Stimulated activated CD8-positive, alpha-beta memory T cell treated with anti-CD3 and anti-CD28 coated beads, Interleukin-7, amount 100 ng/mL, for 48 hours (primary cell): Measurements from ENCODE around the gene CACNA1C.

ENCODE experiments used
- DNase-seq, 2 donors: peaks; one replicate each; pipeline ENCODE4 v3.0.0-alpha.2; 2020; ENCODE audit warnings: low read depth in 1 of 2; ENCODE audit errors: extremely low read depth in 1 of 2

Gene CACNA1C

DNA sequence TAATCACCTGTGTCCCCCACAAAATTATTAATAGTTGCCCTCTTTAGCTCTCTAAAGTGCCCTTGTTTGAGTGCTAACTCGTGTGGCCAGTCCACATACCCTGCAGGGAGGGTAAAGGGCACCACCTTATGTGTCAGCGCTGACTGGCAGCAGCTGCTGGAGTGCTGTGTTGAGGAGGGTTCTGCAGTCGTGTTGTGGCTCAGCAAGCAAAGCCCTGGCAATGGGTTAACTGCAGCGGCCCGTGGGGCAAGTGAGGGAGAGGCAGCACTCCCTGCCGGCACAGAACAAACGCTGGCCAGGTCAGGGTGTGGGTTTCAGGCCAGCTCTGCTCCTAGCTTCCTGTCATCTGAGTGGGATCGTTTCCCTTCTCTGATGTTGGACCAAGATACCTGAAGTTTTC, 369.8 kb downstream of the CACNA1C start:
- no peak for DNase-seq

GRCh38 chr12:2429032-2429431, 376.2 kb downstream of the CACNA1C start:
- no peak for DNase-seq

DNA sequence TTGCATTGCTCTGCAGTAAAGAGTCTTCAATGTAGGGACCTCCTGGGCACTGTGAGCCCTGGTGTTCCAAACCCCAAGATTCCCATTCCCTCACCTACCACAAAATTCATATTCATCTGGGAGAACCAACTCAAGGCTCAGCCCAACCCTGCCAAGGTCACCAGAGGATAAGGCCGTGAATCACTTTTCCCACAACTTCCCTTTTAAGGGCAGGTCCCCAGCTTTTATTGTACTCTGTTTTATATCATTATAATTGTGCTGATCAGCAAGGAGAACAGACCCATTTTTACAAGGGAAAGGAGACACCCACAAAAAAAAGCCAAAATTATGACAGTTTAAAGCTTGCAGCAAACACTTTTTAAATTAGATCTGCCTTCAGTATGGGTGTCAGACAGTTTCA, 379.0 kb downstream of the CACNA1C start:
- DNase-seq = no peak

DNA sequence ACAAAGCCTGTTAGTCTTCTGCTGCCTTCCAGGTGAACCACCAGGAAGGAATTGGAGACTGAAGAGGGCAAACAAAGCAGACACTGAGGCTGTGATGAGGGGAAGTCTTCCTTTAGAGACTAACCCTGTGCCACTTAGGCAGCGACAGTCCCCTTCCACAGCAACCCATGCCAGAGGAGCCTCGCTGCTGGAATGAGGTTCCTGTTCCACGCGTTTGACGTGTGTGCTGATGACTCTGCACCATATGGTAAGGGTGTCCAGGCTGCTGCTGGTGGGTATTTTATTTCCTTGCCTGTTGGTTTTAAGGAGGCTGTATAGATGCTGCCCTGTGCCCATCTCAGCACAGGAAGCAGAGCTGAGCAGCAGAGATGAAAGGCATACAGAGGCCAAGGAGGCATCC, 380.1 kb downstream of the CACNA1C start:
- no peak for DNase-seq

DNA sequence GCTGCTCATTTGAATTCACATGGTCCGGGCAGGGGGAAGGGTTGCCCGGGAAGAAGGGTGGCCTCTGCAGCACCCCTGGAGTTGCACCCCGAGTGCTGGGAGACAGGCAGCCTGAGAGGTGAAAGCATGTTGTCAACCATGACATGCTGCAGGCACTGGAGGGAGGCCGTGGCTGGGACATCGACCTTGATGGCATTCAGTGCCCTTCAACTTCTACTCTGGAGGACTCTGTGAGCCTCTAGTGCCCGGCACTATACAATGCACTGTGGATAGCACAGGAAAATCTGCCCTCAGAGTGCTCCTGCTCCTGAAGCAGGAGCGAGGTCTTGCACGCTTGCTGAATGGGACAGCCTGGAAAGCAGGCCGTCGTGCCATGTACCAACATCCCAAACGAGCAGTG, 382.7 kb downstream of the CACNA1C start:
- DNase-seq = no peak

- no peak for DNase-seq
Measured at GRCh38 chr12:2439332-2440100, 386.7 kb downstream of the CACNA1C start.

DNA sequence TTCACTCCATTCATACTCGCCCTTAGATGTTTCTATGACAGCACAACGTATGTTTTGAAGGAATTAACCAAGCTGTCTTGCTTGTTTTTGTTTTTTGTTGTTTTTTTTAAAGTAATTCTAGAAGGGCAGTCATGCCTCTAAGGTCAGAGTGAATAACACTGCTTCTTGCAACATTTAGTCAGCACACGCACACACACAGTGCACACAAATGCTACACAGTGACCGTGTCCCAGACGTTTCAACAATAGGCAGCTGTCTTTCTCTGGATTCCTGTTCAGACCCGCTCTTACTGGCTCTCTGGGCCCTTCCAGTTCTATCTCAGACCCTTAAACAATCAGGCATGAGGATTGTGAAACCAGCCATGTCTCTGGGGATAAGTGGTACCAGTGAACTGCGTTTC, 391.0 kb downstream of the CACNA1C start:
- DNase-seq = no peak

- no peak for DNase-seq
Measured at GRCh38 chr12:2445968-2446367, 393.2 kb downstream of the CACNA1C start.

DNA sequence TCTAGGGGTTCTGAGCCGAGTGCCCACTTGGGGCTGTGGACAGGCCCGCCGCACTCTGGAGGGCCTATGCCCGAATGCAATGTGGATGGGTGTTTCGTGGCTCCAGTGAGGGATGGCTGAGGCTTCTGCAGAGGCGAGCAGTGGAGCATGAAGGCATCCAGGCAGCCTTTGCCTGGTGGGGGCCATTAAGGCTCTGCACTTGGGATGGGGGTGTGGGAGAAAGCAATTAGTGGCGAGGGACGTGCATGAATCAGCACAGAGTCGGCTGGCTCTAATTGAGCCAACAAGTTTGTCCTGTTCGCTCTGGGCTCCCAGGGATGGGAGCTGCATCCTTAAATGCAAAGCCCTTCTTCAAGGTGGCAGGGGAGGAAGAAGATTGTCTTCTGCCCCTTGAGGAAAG, 395.1 kb downstream of the CACNA1C start:
- DNase-seq = no peak

- no peak for DNase-seq
Measured at GRCh38 chr12:2449586-2449985, 396.8 kb downstream of the CACNA1C start.

- DNase-seq = no peak
Measured at GRCh38 chr12:2450553-2450952, 397.8 kb downstream of the CACNA1C start.

- no peak for DNase-seq
Measured at GRCh38 chr12:2451025-2451424, 398.2 kb downstream of the CACNA1C start.

- DNase-seq = no peak
Measured at GRCh38 chr12:2451497-2451896, 398.7 kb downstream of the CACNA1C start.

DNA sequence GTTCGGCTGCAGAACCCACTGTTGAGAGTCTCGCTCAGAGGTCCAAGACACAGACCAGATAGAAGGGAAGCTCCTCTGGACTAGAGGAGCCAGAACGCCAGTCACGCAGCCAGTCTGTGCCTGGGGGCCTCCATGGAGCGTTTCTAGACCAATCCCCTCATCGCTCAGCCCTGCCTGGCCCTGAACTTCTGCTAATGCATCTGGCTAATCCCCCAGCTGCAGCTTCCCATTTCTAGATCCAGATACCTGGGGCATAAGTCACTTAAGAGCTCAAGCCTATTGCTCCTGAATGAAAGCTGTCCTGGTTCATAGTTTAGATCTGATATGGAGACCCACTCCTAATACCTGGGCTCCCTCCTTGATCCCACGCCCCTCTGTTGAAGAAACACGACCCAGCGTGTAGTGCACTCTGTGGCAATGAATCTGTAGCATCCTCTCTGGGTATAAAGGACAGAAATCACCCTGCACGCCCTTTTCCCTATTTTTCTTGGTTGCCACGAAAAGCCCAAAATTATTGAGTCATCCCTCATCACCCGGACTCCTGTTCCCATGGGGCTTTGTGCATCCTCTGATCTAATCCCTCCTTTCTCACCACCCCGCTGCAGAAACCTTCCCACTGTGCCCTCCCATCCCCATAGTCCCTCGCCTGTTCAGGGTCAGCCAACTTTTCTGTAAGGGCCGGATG, 400.4 kb downstream of the CACNA1C start:
- DNase-seq = no peak

- no peak for DNase-seq
Measured at GRCh38 chr12:2453761-2454090, 400.9 kb downstream of the CACNA1C start.

DNA sequence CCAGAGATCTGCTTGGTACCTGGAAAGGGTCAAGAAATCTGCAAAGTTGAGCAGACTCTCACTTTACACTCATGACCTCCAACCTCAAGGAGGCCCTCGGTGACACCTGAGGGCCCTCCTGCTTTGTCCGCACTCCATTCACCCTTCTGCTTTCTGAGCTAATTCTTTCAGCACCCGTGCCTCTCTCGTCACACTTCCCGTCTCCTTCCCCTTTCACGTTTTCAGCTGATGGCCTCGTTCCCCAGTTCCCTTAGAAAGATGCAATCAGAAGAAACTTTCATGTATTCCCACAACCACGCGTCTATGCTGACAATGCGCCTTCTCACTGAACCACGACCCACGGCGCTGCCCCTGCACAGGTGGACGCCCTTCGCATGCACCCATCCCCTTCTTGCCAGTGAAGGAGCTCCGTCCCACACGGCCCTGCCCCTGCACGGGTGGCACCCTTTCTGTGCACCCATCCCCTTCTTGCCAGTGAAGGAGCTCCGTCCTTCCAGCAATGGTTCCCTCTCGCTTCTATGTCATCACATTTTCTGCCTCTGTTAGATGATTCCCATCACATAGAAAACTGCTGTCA, 401.9 kb downstream of the CACNA1C start:
- no peak for DNase-seq

DNA sequence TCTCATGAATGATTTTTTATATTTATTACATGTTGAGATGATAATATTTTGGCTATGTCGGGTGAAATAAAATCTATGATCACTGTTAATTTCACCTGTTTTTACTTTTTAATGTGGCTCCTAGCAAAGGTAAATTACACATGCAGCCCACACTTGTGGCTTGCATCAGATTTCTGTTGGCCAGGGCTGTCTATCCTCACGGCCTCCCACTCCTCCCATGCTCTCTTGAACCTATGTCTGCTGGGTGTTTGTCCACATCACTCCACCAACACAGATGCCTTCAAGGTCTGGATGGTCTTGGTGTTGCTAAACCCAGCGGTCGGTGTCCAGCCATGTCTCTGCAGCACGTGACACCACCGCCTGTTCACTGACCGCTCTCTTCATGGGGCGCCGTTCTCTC, 402.6 kb downstream of the CACNA1C start:
- DNase-seq = no peak

- no peak for DNase-seq
Measured at GRCh38 chr12:2456122-2456812, 403.5 kb downstream of the CACNA1C start.

DNA sequence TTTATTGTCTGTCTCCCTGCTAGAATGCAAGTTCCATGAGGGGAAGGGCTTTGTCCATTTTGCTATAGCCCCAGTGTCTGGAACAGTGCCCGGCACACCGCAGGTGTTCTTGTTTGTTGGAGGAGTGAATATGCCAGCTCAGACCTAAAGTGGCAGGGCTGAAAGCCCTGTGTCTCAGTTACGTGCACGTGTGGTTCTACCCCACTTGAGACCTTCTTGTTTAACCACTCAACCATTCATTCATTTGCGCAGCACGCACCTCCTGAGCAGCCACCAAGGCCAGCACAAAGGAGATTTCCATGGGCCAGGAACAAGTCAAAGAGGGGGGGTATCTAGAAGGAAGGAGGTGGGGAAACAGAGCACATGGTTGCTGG, 404.0 kb downstream of the CACNA1C start:
- no peak for DNase-seq

GRCh38 chr12:2457215-2457932, 404.6 kb downstream of the CACNA1C start:
- no peak for DNase-seq

DNA sequence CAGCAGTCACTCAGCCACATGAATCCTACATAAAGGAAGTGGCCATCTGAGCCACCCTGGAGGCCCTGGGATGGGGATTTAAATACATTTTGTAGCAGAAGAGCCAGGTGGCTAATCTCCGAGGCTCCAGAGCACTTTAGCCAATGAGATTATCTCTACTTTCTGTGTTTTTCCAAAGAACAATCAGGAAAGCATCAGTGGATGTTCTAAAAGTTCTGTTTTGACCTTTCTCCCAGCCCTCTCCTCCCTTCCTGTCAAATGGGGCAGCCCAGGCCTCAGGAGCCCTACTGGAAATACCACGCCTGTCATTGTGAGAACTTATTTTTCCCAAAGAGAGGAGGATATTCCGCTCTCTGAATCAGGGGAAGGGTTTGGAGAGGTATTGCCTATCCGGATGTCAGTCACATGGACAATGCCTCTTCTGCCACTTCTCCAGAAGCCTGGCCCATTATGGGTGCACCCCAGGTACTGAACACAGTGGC, 405.2 kb downstream of the CACNA1C start:
- DNase-seq = no peak
